Peyer's patch (tissue), 4 donors: ENCODE results near the gene ARHGEF7.

Experiments used
- POLR2A ChIP-seq, 2 donors: fragments of 450-650 bp; IDR thresholded peaks; one replicate each; pipeline ENCODE4 v1.5.1; 2017; ENCODE audit warnings: antibody characterized with exemption in 2 of 2, mild to moderate bottlenecking in 2 of 2, moderate library complexity in 2 of 2
- TF ChIP-seq, protein P1 (sequence below), 6 experiments: fragments of 450-650 bp in 4 of 6; fragments of 200-600 bp in 2 of 6; sonication (generic) in 1 of 6; IDR thresholded peaks; one replicate each; pipeline ENCODE4 v1.5.1; 2017 to 2019; ENCODE audit warnings: antibody characterized with exemption in 6 of 6, mild to moderate bottlenecking in 3 of 6, moderate library complexity in 1 of 6

DNA sequence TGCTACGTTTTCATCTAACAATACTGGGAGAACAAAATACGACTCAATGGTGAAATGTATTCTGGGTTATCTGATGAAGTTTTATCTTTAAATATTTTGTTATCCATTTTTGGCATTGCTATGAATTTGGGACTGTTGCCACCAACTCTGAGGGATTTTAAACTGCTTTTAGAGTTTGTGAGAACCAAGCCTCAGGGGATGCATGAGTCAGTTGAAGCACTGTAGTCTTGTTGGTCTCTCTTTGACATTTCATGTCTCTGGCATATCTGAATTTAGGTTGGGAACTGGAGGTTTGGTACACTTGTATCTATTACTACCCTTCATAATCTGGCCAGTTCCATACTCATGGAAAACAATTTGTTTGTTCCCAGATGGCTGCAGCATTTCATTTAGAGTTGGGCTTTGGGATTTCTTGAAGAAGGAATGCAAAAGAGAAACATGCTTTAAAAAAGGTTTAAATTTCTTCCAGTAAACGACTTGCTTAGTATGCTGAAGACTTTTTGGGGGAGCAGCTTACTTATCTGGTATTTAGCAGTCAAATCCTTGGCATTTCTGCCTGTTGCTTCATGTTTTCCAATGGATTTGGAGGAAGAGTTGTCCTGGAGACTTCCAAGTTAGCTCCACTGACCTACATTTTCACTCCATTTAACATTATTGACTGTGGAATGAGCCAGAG, 28.9 kb downstream of the ARHGEF7 start:
- TF ChIP-seq, protein P1, sequence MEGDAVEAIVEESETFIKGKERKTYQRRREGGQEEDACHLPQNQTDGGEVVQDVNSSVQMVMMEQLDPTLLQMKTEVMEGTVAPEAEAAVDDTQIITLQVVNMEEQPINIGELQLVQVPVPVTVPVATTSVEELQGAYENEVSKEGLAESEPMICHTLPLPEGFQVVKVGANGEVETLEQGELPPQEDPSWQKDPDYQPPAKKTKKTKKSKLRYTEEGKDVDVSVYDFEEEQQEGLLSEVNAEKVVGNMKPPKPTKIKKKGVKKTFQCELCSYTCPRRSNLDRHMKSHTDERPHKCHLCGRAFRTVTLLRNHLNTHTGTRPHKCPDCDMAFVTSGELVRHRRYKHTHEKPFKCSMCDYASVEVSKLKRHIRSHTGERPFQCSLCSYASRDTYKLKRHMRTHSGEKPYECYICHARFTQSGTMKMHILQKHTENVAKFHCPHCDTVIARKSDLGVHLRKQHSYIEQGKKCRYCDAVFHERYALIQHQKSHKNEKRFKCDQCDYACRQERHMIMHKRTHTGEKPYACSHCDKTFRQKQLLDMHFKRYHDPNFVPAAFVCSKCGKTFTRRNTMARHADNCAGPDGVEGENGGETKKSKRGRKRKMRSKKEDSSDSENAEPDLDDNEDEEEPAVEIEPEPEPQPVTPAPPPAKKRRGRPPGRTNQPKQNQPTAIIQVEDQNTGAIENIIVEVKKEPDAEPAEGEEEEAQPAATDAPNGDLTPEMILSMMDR (IDR thresholded peaks at IDR 0.05), result no peak
- TF ChIP-seq POLR2A (IDR thresholded peaks at IDR 0.05), result no peak
